Pancreas (tissue), 10 donors: Measurements from ENCODE around the gene OCA2. TPM values are rescaled to one million over a fixed set of nuclear protein-coding genes. Genes with fewer than 3 reads are reported as not detected.

Experiments used
- ATAC-seq, 4 donors: fragments of 200-7000 bp; cut with Tn5 transposase; one replicate each; pipeline versions ENCODE4 v1.8.0 to v1.9.1; 2020; ENCODE audit warnings: mild to moderate bottlenecking in 4 of 4, moderate library complexity in 4 of 4
- DNase-seq, 6 donors: peaks; one replicate each; pipeline ENCODE4 v3.0.0-alpha.2; 2020
- FAIRE-seq: peaks from 2 replicates; lab custom pipeline; 2012; peaks lifted over from hg19 to GRCh38; lab: Jason Lieb, UNC
- H3K27ac ChIP-seq, 4 donors: fragments of 200-600 bp; sonication (generic); 1 replicate in 3 of 4; 2 replicates in 1 of 4; pipeline versions ENCODE4 v1.5.0 to v1.8.0; 2020
- H3K27me3 ChIP-seq, 4 donors: fragments of 200-600 bp; one replicate each; pipeline ENCODE4 v1.8.0; 2021
- H3K36me3 ChIP-seq, 3 donors: fragments of 200-600 bp; sonication (generic) in 1 of 3; one replicate each; pipeline versions ENCODE4 v1.5.0 to v1.8.0; 2020 to 2021
- H3K4me1 ChIP-seq, 3 donors: fragments of 200-600 bp; one replicate each; pipeline ENCODE4 v1.8.0; 2021
- H3K4me3 ChIP-seq, 4 donors: fragments of 200-600 bp; sonication (generic) in 2 of 4; one replicate each; pipeline versions ENCODE4 v1.5.0 to v1.8.0; 2020 to 2021
- H3K9me3 ChIP-seq, 4 donors: fragments of 200-600 bp; one replicate each; pipeline ENCODE4 v1.8.0; 2021
- WGBS, 2 donors: extraction: QIAGEN DNeasy Blood & Tissue Kit; methylation state at CpG; one replicate each; pipeline ENCODE4 v1.1.7; 2013; 5-methylcytosine and 5-hydroxymethylcytosine counted together
- intact Hi-C, 3 donors: fragments of 100-400 bp; cut with DNase I; formaldehyde crosslinking; loops; one replicate each; pipeline versions ENCODE4 v1.11.1 to v1.14.2; 2022
- polyA plus RNA-seq, 2 donors: library from polyadenylated mRNA; stranded (reverse); fragments of 200-250 nt; gene quantifications; one replicate each; pipeline ENCODE4 v1.2.3, GENCODE V29; 2013
- total RNA-seq, 6 donors: library from RNA; stranded (reverse); fragmentation: NEBNext Ultra II Directional in 4 of 6; extraction: Animal tissue kit (Norgen Biotek cat#: 25700) in 4 of 6; gene quantifications; one replicate each; pipeline versions ENCODE4 v1.2.1 to v1.2.4, GENCODE V29; 2021 to 2023
- TF ChIP-seq, protein P1 (sequence below), 4 donors: fragments of 200-600 bp; sonication (generic) in 3 of 4; IDR thresholded peaks; one replicate each; pipeline versions ENCODE4 v1.5.0 to v1.8.0; 2021; ENCODE audit warnings: antibody characterized with exemption in 4 of 4
- donor health status: healthy with polysubstance abuse.
- donor health status: DM: no; HTN: no; CAD: no; lungs with moderate emphysema.
- donor health status: DM: no; HTN: no; CAD: no.
- donor health status: control.
- donor health status: control.
- donor health status: Bipolar disorder and iron deficiency.
- donor health status: DM: yes; HTN: yes; CAD: no.
- donor health status: DM: no; HTN: no; CAD: no.
- donor health status: DM: no; HTN: no; CAD: no.
- donor health status: DM: yes; HTN: yes; CAD: no.

Gene OCA2
- total and polyA plus RNA-seq, 8 donors, result 0.12 to 0.31 (median 0.18) TPM; not detected in 4

DNA sequence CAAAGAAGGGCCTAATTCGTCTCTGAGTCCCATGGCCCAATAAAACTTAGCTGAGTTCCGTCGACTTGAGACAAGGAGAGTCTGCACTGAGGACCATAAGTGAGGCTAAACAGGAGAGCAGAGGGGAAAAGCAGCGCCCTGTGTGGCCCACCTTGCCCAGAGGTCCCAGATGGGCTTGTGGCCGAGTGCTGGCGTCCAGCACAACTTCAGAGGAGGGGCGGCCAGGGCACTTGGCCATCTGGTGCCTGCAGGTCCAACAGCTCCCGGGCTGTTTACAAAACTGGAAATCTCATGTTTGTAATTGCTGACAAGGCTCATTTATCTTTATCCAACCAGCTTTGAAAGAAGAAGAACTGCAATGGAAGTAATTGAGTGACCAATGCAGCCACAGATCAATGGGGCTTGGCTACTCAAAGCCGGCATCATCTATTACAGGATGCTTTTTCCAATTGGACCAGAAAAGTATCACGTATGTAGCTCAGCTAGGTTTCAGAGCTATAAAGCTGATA, 306.3 kb downstream of the OCA2 start:
- intact Hi-C loops, result no loop called here
- TF ChIP-seq, protein P1, sequence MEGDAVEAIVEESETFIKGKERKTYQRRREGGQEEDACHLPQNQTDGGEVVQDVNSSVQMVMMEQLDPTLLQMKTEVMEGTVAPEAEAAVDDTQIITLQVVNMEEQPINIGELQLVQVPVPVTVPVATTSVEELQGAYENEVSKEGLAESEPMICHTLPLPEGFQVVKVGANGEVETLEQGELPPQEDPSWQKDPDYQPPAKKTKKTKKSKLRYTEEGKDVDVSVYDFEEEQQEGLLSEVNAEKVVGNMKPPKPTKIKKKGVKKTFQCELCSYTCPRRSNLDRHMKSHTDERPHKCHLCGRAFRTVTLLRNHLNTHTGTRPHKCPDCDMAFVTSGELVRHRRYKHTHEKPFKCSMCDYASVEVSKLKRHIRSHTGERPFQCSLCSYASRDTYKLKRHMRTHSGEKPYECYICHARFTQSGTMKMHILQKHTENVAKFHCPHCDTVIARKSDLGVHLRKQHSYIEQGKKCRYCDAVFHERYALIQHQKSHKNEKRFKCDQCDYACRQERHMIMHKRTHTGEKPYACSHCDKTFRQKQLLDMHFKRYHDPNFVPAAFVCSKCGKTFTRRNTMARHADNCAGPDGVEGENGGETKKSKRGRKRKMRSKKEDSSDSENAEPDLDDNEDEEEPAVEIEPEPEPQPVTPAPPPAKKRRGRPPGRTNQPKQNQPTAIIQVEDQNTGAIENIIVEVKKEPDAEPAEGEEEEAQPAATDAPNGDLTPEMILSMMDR (IDR thresholded peaks at IDR 0.05), result no peak
- ATAC-seq, result no peak
- no peak for DNase-seq
- Histone ChIP-seq H3K4me3 (no peak overlapping the region), H3K9me3 (no peaks in the 10 kb centered on the region), H3K27ac (no peak overlapping the region), H3K36me3 (no peaks in the 10 kb centered on the region), H3K27me3 (no peaks in the 10 kb centered on the region), H3K4me1 (no peaks in the 10 kb centered on the region)
- FAIRE-seq, result no peak
- 40 to 44% methylated on average over 10 of the region's 10 CpGs for WGBS, 2 donors

DNA sequence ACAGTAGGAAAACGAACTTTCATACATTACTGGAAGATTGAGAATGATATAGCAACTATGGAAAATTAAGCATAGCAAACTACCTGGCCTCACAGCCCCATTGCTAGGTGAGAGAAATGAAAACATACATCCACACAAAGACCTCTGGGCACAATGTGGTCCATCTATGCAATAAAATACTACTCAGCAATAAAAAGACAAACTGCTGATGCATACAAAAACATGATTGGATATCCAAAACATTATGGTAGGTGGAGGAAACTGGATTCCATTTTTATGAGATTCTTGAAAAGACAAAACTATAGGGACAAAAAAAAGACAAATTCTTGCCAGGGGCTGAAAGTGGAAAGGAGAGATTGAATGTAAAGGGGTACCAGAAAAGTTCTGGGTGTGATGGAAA, 308.8 kb downstream of the OCA2 start:
- no peaks in the 10 kb centered on the region for H3K9me3 ChIP-seq
- DNase-seq (no peak), ATAC-seq (no peak), FAIRE-seq (no peak)
- 23 to 34% methylated on average over 1 of the region's 1 CpG for WGBS, 2 donors
- H3K27me3 ChIP-seq, result no peaks in the 10 kb centered on the region
- intact Hi-C loops, result no loop called here
- H3K27ac ChIP-seq, result no peak overlapping the region
- H3K4me1 ChIP-seq, result no peaks in the 10 kb centered on the region
- no peak overlapping the region for H3K4me3 ChIP-seq
- TF ChIP-seq, protein P1 (IDR thresholded peaks at IDR 0.05), result no peak
- H3K36me3 ChIP-seq, result no peaks in the 10 kb centered on the region

- Histone ChIP-seq H3K4me1 (no peaks in the 10 kb centered on the region), H3K27ac (no peak overlapping the region), H3K36me3 (no peaks in the 10 kb centered on the region), H3K9me3 (no peaks in the 10 kb centered on the region), H3K4me3 (no peak overlapping the region), H3K27me3 (no peaks in the 10 kb centered on the region)
- intact Hi-C loops, result no loop called here
- TF ChIP-seq, protein P1 (IDR thresholded peaks at IDR 0.05), result no peak
- whole genome bisulfite sequencing, 2 donors, result 84 to 91% methylated on average over 1 of the region's 1 CpG
- no peak for DNase-seq
- no peak for ATAC-seq
- no peak for FAIRE-seq
Observed at GRCh38 chr15:27787931-27788330, 311.2 kb downstream of the OCA2 start.

- ATAC-seq (no peak), DNase-seq (no peak), FAIRE-seq (no peak)
- Histone ChIP-seq H3K36me3 (no peaks in the 10 kb centered on the region), H3K27me3 (no peaks in the 10 kb centered on the region), H3K4me3 (no peak overlapping the region), H3K27ac (no peak overlapping the region), H3K4me1 (no peaks in the 10 kb centered on the region), H3K9me3 (no peaks in the 10 kb centered on the region)
- intact Hi-C loops, result no loop called here
- TF ChIP-seq, protein P1 (IDR thresholded peaks at IDR 0.05), result no peak
- 57 to 65% methylated on average over 6 of the region's 6 CpGs for WGBS, 2 donors
Observed at GRCh38 chr15:27784107-27784506, 315.0 kb downstream of the OCA2 start.

DNA sequence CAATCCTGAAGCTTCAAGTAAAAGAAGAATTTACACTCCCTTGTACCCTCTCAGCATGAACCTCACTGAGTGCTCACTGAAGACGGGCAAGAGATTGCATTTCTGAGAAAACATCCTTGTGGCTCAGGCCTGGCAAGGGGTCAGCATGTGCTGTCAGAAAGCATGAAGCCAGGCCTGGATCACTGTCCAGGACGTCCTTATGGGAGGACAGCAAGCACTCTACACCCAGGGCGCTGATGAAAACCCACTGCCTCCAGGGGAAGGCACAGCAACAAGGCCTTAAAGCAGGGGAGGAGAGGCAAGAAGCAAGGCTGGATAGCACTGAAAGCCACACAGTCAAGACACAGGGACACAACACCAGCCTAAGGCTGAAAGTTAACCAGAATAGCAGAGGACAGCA, 315.4 kb downstream of the OCA2 start:
- intact Hi-C loops, result no loop called here
- 54 to 63% methylated on average over 3 of the region's 3 CpGs for WGBS, 2 donors
- no peaks in the 10 kb centered on the region for H3K27me3 ChIP-seq
- H3K36me3 ChIP-seq, result no peaks in the 10 kb centered on the region
- TF ChIP-seq, protein P1 (IDR thresholded peaks at IDR 0.05), result no peak
- no peak for ATAC-seq
- DNase-seq, result no peak
- H3K4me1 ChIP-seq, result no peaks in the 10 kb centered on the region
- H3K9me3 ChIP-seq, result no peaks in the 10 kb centered on the region
- H3K27ac ChIP-seq, result no peak overlapping the region
- no peak overlapping the region for H3K4me3 ChIP-seq
- FAIRE-seq, result no peak
